ENCODE measurements around the gene VWA8.
"Not testable (repeated sequence)": the region's sequence is repeated elsewhere in the genome, so short reads cannot be mapped to it uniquely, and the experiment has no call there.

The VWA8 gene

GRCh38 chr13:41639955-41640780 is 320.7 kb downstream of the VWA8 start:
- no peak for DNase-seq

- DNase-seq: no peak
Measured at GRCh38 chr13:41639237-41639904, 321.5 kb downstream of the VWA8 start.

GRCh38 chr13:41637586-41637985 is 323.3 kb downstream of the VWA8 start:
- DNase-seq: no peak

- DNase-seq: not testable (repeated sequence)
Measured at GRCh38 chr13:41637032-41637431, 323.9 kb downstream of the VWA8 start.

- not testable (repeated sequence) for DNase-seq
Measured at GRCh38 chr13:41636590-41636989, 324.3 kb downstream of the VWA8 start.

GRCh38 chr13:41634407-41634806 is 326.5 kb downstream of the VWA8 start:
- no peak for DNase-seq

GRCh38 chr13:41633776-41634175 is 327.1 kb downstream of the VWA8 start:
- DNase-seq: no peak

GRCh38 chr13:41631296-41631965 is 329.5 kb downstream of the VWA8 start:
- no peak for DNase-seq

- no peak for DNase-seq
Measured at GRCh38 chr13:41627425-41627824, 333.5 kb downstream of the VWA8 start.

GRCh38 chr13:41624041-41624440 is 336.9 kb downstream of the VWA8 start:
- DNase-seq: no peak

GRCh38 chr13:41622432-41623429 is 338.2 kb downstream of the VWA8 start:
- DNase-seq: no peak

- no peak for DNase-seq
Measured at GRCh38 chr13:41621716-41622431, 339.0 kb downstream of the VWA8 start.

- not testable (repeated sequence) for DNase-seq
Measured at GRCh38 chr13:41617633-41618032, 343.3 kb downstream of the VWA8 start.

- DNase-seq: no peak
Measured at GRCh38 chr13:41616151-41616550, 344.8 kb downstream of the VWA8 start.

- no peak for DNase-seq
Measured at GRCh38 chr13:41615528-41615855, 345.4 kb downstream of the VWA8 start.

GRCh38 chr13:41614671-41615527 is 346.0 kb downstream of the VWA8 start:
- no peak for DNase-seq

GRCh38 chr13:41613984-41614661 is 346.8 kb downstream of the VWA8 start:
- DNase-seq: no peak

GRCh38 chr13:41613471-41613870 is 347.4 kb downstream of the VWA8 start:
- DNase-seq: no peak

GRCh38 chr13:41611385-41611784 is 349.5 kb downstream of the VWA8 start:
- no peak for DNase-seq

- no peak for DNase-seq
Measured at GRCh38 chr13:41610404-41610803, 350.5 kb downstream of the VWA8 start.
